ENCODE results near the gene AAK1.

DNA sequence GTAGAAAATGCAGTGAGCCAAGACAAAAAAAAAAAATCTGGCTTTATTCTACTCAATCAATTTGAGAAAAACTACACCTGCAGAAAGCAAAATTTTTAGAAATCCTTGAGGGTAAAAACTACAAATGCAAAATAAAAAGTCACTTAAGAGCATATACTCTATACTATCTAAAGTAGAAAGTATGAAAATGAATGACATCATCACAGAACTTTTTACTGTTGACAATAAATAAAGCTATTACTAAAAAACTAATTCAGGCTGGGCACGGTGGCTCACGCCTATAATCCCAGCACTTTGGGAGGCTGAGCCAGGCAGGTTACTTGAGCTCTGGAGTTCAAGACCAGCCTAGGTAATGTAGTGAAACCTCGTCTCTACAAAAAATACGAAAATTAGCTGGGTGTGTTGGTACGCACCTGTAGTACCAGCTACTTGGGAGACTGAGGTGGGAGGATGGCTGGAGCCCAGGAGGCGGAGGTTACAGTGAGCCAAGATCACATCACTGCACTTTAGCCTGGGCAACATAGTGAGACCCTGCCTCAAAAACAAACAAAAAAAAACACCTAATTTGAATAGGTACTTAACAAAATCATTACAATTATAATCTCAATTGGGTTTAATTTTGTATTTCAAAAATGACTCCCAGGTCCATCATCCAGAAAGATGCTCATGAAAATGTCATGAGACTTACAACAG lies 213.9 kb downstream of the AAK1 start:
- TF ChIP-seq, protein P1, sequence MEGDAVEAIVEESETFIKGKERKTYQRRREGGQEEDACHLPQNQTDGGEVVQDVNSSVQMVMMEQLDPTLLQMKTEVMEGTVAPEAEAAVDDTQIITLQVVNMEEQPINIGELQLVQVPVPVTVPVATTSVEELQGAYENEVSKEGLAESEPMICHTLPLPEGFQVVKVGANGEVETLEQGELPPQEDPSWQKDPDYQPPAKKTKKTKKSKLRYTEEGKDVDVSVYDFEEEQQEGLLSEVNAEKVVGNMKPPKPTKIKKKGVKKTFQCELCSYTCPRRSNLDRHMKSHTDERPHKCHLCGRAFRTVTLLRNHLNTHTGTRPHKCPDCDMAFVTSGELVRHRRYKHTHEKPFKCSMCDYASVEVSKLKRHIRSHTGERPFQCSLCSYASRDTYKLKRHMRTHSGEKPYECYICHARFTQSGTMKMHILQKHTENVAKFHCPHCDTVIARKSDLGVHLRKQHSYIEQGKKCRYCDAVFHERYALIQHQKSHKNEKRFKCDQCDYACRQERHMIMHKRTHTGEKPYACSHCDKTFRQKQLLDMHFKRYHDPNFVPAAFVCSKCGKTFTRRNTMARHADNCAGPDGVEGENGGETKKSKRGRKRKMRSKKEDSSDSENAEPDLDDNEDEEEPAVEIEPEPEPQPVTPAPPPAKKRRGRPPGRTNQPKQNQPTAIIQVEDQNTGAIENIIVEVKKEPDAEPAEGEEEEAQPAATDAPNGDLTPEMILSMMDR (IDR thresholded peaks at IDR 0.05): no peak
- TF ChIP-seq POLR2AphosphoS5 (IDR thresholded peaks at IDR 0.05): no peak
- TF ChIP-seq POLR2A (IDR thresholded peaks at IDR 0.05): no peak

Measured in breast epithelium (tissue), 3 donors.